Sigmoid colon (tissue), 7 donors: ENCODE measurements around the gene ORAI3. TPM values are rescaled to one million over a fixed set of nuclear protein-coding genes. Genes with fewer than 3 reads are reported as not detected.

ENCODE experiments used
- DNase-seq: peaks from one replicate; pipeline ENCODE4 v3.0.0-alpha.2; 2019
- H3K27ac ChIP-seq, 4 donors: fragments of 200-600 bp; sonication (generic); one replicate each; pipeline ENCODE4 v1.5.1; 2016 to 2019; ENCODE audit warnings: mild to moderate bottlenecking in 1 of 4
- H3K27me3 ChIP-seq, 3 donors: fragments of 200-600 bp; sonication (generic); one replicate each; pipeline ENCODE4 v1.5.1; 2019; ENCODE audit warnings: mild to moderate bottlenecking in 1 of 3
- H3K36me3 ChIP-seq, 4 donors: fragments of 200-600 bp; sonication (generic); one replicate each; pipeline ENCODE4 v1.5.1; 2016 to 2019
- H3K4me1 ChIP-seq, 4 donors: fragments of 200-600 bp; sonication (generic); one replicate each; pipeline ENCODE4 v1.5.1; 2017 to 2019
- H3K4me3 ChIP-seq, 4 donors: fragments of 200-600 bp; sonication (generic); one replicate each; pipeline ENCODE4 v1.5.1; 2017 to 2019; ENCODE audit warnings: mild to moderate bottlenecking in 2 of 4, moderate library complexity in 1 of 4
- H3K9me3 ChIP-seq, 4 donors: fragments of 200-600 bp in 3 of 4; sonication (generic) in 3 of 4; one replicate each; pipeline versions ENCODE4 v1.5.1 to v1.6.1; 2013 to 2019
- EP300 ChIP-seq, 4 donors: sonication (generic); formaldehyde crosslinking; IDR thresholded peaks; one replicate each; pipeline ENCODE4 v1.6.1; 2017; ENCODE audit warnings: antibody characterized with exemption in 4 of 4
- POLR2A ChIP-seq, 2 donors: fragments of 450-650 bp; IDR thresholded peaks; one replicate each; pipeline ENCODE4 v1.6.1; 2016; ENCODE audit warnings: antibody characterized with exemption in 2 of 2, mild to moderate bottlenecking in 2 of 2, moderate library complexity in 2 of 2
- POLR2AphosphoS5 ChIP-seq, 4 donors: sonication (generic); formaldehyde crosslinking; IDR thresholded peaks; one replicate each; pipeline ENCODE4 v1.6.1; 2017; ENCODE audit warnings: antibody characterized with exemption in 4 of 4
- WGBS, 2 donors: extraction: QIAGEN DNeasy Blood & Tissue Kit; methylation state at CpG; one replicate each; pipeline ENCODE4 v1.1.7; 2013; 5-methylcytosine and 5-hydroxymethylcytosine counted together
- intact Hi-C: fragments of 100-400 bp; cut with DNase I; formaldehyde crosslinking; loops from one replicate; pipeline ENCODE4 v1.15.1; 2023
- polyA plus RNA-seq, 3 donors: library from polyadenylated mRNA; stranded (reverse); fragments of 200-250 nt; gene quantifications; one replicate each; pipeline ENCODE4 v1.2.3, GENCODE V29; 2013
- total RNA-seq, 4 donors: library from RNA; depleted of rRNA; stranded (reverse); fragments of >200 nt; gene quantifications; one replicate each; pipeline ENCODE4 v1.1.0, GENCODE V29; 2016
- TF ChIP-seq, protein P1 (sequence below), 4 experiments: fragments of 450-650 bp in 3 of 4; fragments of 200-600 bp in 1 of 4; IDR thresholded peaks; one replicate each; pipeline ENCODE4 v1.5.1; 2016 to 2019; ENCODE audit warnings: antibody characterized with exemption in 4 of 4, mild to moderate bottlenecking in 3 of 4, moderate library complexity in 2 of 4
- donor health status: healthy with polysubstance abuse.
- donor health status: Bipolar disorder and iron deficiency.
- donor health status: healthy.

ORAI3 gene
- total and polyA plus RNA-seq, 7 donors, result 8.6 to 43.3 (median 33.3) TPM

DNA sequence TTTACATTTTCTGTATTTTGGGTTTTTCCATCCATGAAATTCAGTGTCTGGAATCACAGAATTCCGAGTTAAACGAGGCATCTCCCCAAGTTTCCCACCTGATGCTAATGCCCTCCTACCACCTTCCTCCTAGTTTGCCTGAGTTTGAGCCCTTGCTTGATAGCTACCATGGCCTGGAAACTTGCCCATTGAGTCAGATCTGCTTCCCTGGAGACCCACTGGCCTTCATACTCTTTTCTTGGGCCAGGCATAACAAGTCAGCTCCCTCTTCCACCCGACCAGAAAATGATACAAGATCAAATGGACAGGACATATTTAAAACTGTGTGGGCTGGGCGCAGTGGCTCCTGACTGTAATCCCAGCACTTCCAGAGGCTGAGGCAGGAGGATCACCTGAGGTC, 18.9 kb downstream of the ORAI3 start:
- peaks cover 70 to 100% (median 93%) of the 10 kb centered on the region in 4 donors for H3K36me3 ChIP-seq
- intact Hi-C loops, result no loop called here

DNA sequence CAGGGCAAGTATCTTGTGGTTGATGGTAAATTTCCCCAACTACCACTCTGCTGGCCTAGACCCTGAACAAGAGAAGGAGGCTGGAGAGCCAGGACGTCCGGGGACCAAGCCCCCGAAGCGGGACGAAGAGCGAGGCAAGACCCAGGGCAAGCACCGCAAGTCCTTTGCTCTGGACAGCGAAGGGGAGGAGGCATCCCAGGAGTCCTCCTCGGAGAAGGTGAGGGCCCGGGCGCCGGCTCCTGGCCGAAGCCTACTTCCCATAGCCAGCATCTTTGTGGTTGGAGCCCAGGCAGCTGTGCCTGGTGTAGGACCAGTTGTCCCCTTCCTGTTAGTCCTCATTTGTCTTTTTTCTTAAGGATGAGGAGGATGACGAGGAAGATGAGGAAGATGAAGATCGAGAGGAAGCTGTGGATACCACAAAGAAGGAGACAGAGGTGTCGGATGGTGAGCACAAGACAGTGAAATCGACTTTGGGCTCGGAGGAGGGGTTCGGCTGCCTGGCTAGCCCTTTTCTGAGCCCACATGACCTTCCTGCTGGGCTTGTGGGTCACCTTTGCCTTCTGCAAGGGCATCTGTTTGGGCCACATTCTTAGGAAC, 20.5 kb downstream of the ORAI3 start:
- Histone ChIP-seq H3K36me3 (peaks cover 66 to 100% (median 91%) of the 10 kb centered on the region in 4 donors), H3K27ac (no peak overlapping the region), H3K4me1 (no peaks in the 10 kb centered on the region), H3K9me3 (no peaks in the 10 kb centered on the region), H3K4me3 (no peak overlapping the region), H3K27me3 (no peaks in the 10 kb centered on the region)
- no peak for DNase-seq
- TF ChIP-seq, protein P1, sequence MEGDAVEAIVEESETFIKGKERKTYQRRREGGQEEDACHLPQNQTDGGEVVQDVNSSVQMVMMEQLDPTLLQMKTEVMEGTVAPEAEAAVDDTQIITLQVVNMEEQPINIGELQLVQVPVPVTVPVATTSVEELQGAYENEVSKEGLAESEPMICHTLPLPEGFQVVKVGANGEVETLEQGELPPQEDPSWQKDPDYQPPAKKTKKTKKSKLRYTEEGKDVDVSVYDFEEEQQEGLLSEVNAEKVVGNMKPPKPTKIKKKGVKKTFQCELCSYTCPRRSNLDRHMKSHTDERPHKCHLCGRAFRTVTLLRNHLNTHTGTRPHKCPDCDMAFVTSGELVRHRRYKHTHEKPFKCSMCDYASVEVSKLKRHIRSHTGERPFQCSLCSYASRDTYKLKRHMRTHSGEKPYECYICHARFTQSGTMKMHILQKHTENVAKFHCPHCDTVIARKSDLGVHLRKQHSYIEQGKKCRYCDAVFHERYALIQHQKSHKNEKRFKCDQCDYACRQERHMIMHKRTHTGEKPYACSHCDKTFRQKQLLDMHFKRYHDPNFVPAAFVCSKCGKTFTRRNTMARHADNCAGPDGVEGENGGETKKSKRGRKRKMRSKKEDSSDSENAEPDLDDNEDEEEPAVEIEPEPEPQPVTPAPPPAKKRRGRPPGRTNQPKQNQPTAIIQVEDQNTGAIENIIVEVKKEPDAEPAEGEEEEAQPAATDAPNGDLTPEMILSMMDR (IDR thresholded peaks at IDR 0.05), result no peak
- TF ChIP-seq POLR2AphosphoS5 (IDR thresholded peaks at IDR 0.05), result no peak
- no peak for TF ChIP-seq POLR2A (IDR thresholded peaks at IDR 0.05)
- TF ChIP-seq EP300 (IDR thresholded peaks at IDR 0.05), result no peak
- intact Hi-C loops, result no loop called here
- WGBS, 2 donors, result 95 to 96% methylated on average over 19 of the region's 19 CpGs

More for the DNA sequence above, 18.9 kb downstream of the ORAI3 start:
- no peak overlapping the region for H3K27ac ChIP-seq
- no peak for DNase-seq
- TF ChIP-seq POLR2AphosphoS5 (IDR thresholded peaks at IDR 0.05), result no peak
- TF ChIP-seq, protein P1 (IDR thresholded peaks at IDR 0.05), result no peak
- no peak for TF ChIP-seq EP300 (IDR thresholded peaks at IDR 0.05)
- no peak for TF ChIP-seq POLR2A (IDR thresholded peaks at IDR 0.05)
- 92 to 94% methylated on average over 4 of the region's 4 CpGs for WGBS, 2 donors
- H3K4me3 ChIP-seq, result no peak overlapping the region
- H3K27me3 ChIP-seq, result no peaks in the 10 kb centered on the region
- H3K4me1 ChIP-seq, result no peaks in the 10 kb centered on the region
- H3K9me3 ChIP-seq, result no peaks in the 10 kb centered on the region

DNA sequence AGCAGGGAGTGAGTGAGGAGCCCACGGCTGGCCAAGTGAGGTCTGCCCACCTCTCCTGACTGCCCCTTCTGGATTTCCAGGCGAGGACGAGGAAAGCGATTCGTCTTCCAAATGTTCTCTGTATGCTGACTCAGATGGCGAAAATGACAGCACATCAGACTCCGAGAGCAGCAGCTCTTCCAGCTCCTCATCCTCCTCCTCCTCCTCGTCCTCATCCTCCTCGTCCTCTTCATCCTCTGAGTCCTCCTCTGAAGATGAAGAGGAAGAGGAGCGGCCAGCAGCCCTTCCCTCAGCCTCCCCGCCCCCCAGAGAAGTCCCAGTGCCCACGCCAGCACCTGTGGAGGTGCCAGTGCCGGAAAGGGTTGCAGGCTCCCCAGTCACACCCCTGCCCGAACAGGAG, 22.4 kb downstream of the ORAI3 start:
- no peak for TF ChIP-seq POLR2A (IDR thresholded peaks at IDR 0.05)
- TF ChIP-seq EP300 (IDR thresholded peaks at IDR 0.05), result no peak
- no peak for TF ChIP-seq POLR2AphosphoS5 (IDR thresholded peaks at IDR 0.05)
- TF ChIP-seq, protein P1 (IDR thresholded peaks at IDR 0.05), result no peak
- no peaks in the 10 kb centered on the region for H3K27me3 ChIP-seq
- H3K27ac ChIP-seq, result no peak overlapping the region
- 96% methylated on average over 14 of the region's 14 CpGs for WGBS, 2 donors
- no peaks in the 10 kb centered on the region for H3K4me1 ChIP-seq
- H3K9me3 ChIP-seq, result no peaks in the 10 kb centered on the region
- intact Hi-C loops, result no loop called here
- H3K36me3 ChIP-seq, result peaks cover 51 to 100% (median 86%) of the 10 kb centered on the region in 4 donors
- DNase-seq, result no peak
- H3K4me3 ChIP-seq, result no peak overlapping the region

DNA sequence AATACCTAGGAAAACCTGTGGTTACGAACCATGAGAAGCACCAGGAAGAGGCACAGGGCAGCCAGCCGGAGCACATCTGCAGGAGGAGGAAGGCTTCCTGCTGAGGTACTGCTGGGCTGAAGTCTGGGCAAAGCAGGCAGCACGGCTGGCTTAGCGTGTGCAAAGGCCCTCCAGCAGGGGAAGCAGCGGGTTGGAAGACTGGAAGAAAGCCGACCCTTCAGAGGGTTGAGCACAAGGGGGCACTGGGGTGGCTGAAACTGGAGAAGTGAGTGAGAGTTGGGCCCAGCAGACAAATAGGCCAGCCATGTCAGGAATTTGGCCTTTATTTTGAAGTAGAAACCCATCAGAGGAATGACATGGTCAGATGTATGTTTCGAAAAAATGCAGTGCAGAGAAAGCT, 24.0 kb downstream of the ORAI3 start:
- 92 to 93% methylated on average over 7 of the region's 7 CpGs for WGBS, 2 donors
- Histone ChIP-seq H3K4me1 (no peaks in the 10 kb centered on the region), H3K27me3 (no peaks in the 10 kb centered on the region), H3K4me3 (no peak overlapping the region), H3K9me3 (no peaks in the 10 kb centered on the region), H3K36me3 (peaks cover 51 to 100% (median 79%) of the 10 kb centered on the region in 4 donors), H3K27ac (no peak overlapping the region)
- no peak for DNase-seq
- intact Hi-C loops, result no loop called here
- TF ChIP-seq POLR2AphosphoS5 (IDR thresholded peaks at IDR 0.05), result no peak
- TF ChIP-seq POLR2A (IDR thresholded peaks at IDR 0.05), result no peak
- TF ChIP-seq, protein P1 (IDR thresholded peaks at IDR 0.05), result no peak

DNA sequence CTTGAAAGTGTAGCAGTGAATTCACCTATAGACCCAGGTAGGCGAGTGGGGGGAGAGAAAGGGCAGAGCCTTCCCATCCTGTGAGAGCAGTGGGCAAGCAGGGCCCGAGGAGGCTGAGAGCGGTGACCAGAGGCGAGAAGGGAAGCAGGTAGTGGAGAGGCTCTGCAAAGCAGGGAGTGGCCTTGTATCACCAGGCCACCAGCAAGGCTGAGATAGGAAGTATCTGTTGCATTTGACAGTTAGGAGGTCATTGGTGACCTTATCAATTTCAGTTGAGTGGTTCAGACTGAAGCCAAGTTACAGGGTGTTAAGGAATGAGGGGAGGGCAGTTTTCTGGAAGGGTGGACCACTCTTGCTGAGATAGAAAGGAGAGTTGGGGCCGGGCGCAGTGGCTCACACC, 25.5 kb downstream of the ORAI3 start:
- 96 to 97% methylated on average over 6 of the region's 6 CpGs for WGBS, 2 donors
- intact Hi-C loops, result no loop called here
- peaks cover 45 to 99% (median 73%) of the 10 kb centered on the region in 4 donors for H3K36me3 ChIP-seq

More for the DNA sequence above, 25.5 kb downstream of the ORAI3 start:
- no peak for DNase-seq
- TF ChIP-seq POLR2AphosphoS5 (IDR thresholded peaks at IDR 0.05) (no peak), EP300 (IDR thresholded peaks at IDR 0.05) (no peak), POLR2A (IDR thresholded peaks at IDR 0.05) (no peak)
- TF ChIP-seq, protein P1 (IDR thresholded peaks at IDR 0.05), result no peak
- Histone ChIP-seq H3K4me3 (no peak overlapping the region), H3K9me3 (no peaks in the 10 kb centered on the region), H3K4me1 (no peaks in the 10 kb centered on the region), H3K27ac (no peak overlapping the region), H3K27me3 (no peaks in the 10 kb centered on the region)
